Measurements from ENCODE around the gene HOXC10. TPM values are rescaled to one million over a fixed set of nuclear protein-coding genes. Genes with fewer than 3 reads are reported as not detected.

Gene HOXC10
- polyA plus RNA-seq, 3 donors from 2014 or later: not detected

- Mint-ChIP-seq H3K27ac (peak overlapping the region in 2 of 6 donors; percentile 37 to 67), H3K27me3 (ENCODE audit: low read depth in 3 of 3) (peaks cover 69 to 75% (median 72%) of the 10 kb centered on the region in 3 donors), H3K36me3 (no peaks in the 10 kb centered on the region), H3K4me1 (peaks cover 24 to 43% of the 10 kb centered on the region in 2 donors), H3K4me3 (peak overlapping the region; percentile 73 to 80 (median 75)), H3K9me3 (peaks cover 0 to 12% (median 0%) of the 10 kb centered on the region in 6 donors)
- no peak for DNase-seq
Measured at GRCh38 chr12:53973236-53974042, 11.5 kb upstream of the HOXC10 start.

GRCh38 chr12:53974084-53975063 lies 10.6 kb upstream of the HOXC10 start, which contains the start of gene HOTAIR:
TSS of gene HOTAIR (minus strand) at chr12:53974954.
- peak in 2 of 3 donors; percentile 39 to 43 for DNase-seq

GRCh38 chr12:53975064-53975471 lies 9.9 kb upstream of the HOXC10 start:
- H3K4me3 Mint-ChIP-seq: peak overlapping the region; percentile 63 to 78 (median 74)
- no peak overlapping the region for H3K27ac Mint-ChIP-seq
- DNase-seq: no peak
- peaks cover 24 to 43% of the 10 kb centered on the region in 2 donors for H3K4me1 Mint-ChIP-seq
- H3K36me3 Mint-ChIP-seq: no peaks in the 10 kb centered on the region
- peaks cover 73 to 82% (median 75%) of the 10 kb centered on the region in 3 donors for H3K27me3 Mint-ChIP-seq (ENCODE audit: low read depth in 3 of 3)
- H3K9me3 Mint-ChIP-seq: peaks cover 0 to 11% (median 0%) of the 10 kb centered on the region in 6 donors

More at GRCh38 chr12:53974084-53975063, 10.6 kb upstream of the HOXC10 start, which contains the start of gene HOTAIR:
- H3K36me3 Mint-ChIP-seq: no peaks in the 10 kb centered on the region
- H3K9me3 Mint-ChIP-seq: peaks cover 0 to 11% (median 0%) of the 10 kb centered on the region in 6 donors
- H3K4me1 Mint-ChIP-seq: peaks cover 24 to 43% of the 10 kb centered on the region in 2 donors
- peak within 1 kb of the TSS in 2 of 6 donors; percentile 11 to 51 for H3K27ac Mint-ChIP-seq
- peak within 1 kb of the TSS; percentile 63 to 85 (median 80) for H3K4me3 Mint-ChIP-seq
- peaks cover 75 to 79% (median 76%) of the 10 kb centered on the region in 3 donors for H3K27me3 Mint-ChIP-seq (ENCODE audit: low read depth in 3 of 3)

- peaks cover 24 to 43% of the 10 kb centered on the region in 2 donors for H3K4me1 Mint-ChIP-seq
- DNase-seq: no peak
- H3K9me3 Mint-ChIP-seq: peaks cover 0 to 11% (median 0%) of the 10 kb centered on the region in 6 donors
- peak overlapping the region in 1 of 6 donors; percentile 51 for H3K27ac Mint-ChIP-seq
- peaks cover 72 to 83% (median 77%) of the 10 kb centered on the region in 3 donors for H3K27me3 Mint-ChIP-seq (ENCODE audit: low read depth in 3 of 3)
- H3K4me3 Mint-ChIP-seq: peak overlapping the region; percentile 63 to 78 (median 74)
- no peaks in the 10 kb centered on the region for H3K36me3 Mint-ChIP-seq
Measured at GRCh38 chr12:53975479-53976152, 9.3 kb upstream of the HOXC10 start.

GRCh38 chr12:53976172-53976822 lies 8.6 kb upstream of the HOXC10 start:
- DNase-seq: no peak
- peak overlapping the region in 1 of 6 donors; percentile 51 for H3K27ac Mint-ChIP-seq
- peak overlapping the region in 3 of 5 donors; percentile 7 to 77 (median 18) for H3K4me3 Mint-ChIP-seq
- peaks cover 0 to 3% (median 0%) of the 10 kb centered on the region in 3 donors for H3K36me3 Mint-ChIP-seq
- H3K4me1 Mint-ChIP-seq: peaks cover 24 to 43% of the 10 kb centered on the region in 2 donors
- H3K9me3 Mint-ChIP-seq: peaks cover 0 to 11% (median 0%) of the 10 kb centered on the region in 6 donors
- H3K27me3 Mint-ChIP-seq (ENCODE audit: low read depth in 3 of 3): peaks cover 73 to 83% (median 77%) of the 10 kb centered on the region in 3 donors

GRCh38 chr12:53976823-53977595 lies 7.9 kb upstream of the HOXC10 start:
- H3K36me3 Mint-ChIP-seq: peaks cover 0 to 3% (median 0%) of the 10 kb centered on the region in 3 donors
- H3K27ac Mint-ChIP-seq: no peak overlapping the region
- H3K27me3 Mint-ChIP-seq (ENCODE audit: low read depth in 3 of 3): peaks cover 71 to 82% (median 80%) of the 10 kb centered on the region in 3 donors
- H3K4me3 Mint-ChIP-seq: peak overlapping the region in 2 of 5 donors; percentile 7 to 27
- no peak for DNase-seq
- H3K9me3 Mint-ChIP-seq: peaks cover 0 to 11% (median 0%) of the 10 kb centered on the region in 6 donors
- H3K4me1 Mint-ChIP-seq: peaks cover 24 to 43% of the 10 kb centered on the region in 2 donors

- peaks cover 24 to 41% of the 10 kb centered on the region in 2 donors for H3K4me1 Mint-ChIP-seq
- peak overlapping the region in 1 of 5 donors; percentile 34 for H3K4me3 Mint-ChIP-seq
- no peak overlapping the region for H3K27ac Mint-ChIP-seq
- peaks cover 0 to 3% (median 0%) of the 10 kb centered on the region in 3 donors for H3K36me3 Mint-ChIP-seq
- peaks cover 66 to 82% (median 79%) of the 10 kb centered on the region in 3 donors for H3K27me3 Mint-ChIP-seq (ENCODE audit: low read depth in 3 of 3)
- H3K9me3 Mint-ChIP-seq: peaks cover 0 to 11% (median 0%) of the 10 kb centered on the region in 6 donors
- no peak for DNase-seq
Measured at GRCh38 chr12:53977596-53978445, 7.1 kb upstream of the HOXC10 start.

- Mint-ChIP-seq H3K4me3 (no peak overlapping the region), H3K9me3 (peaks cover 0 to 4% (median 0%) of the 10 kb centered on the region in 6 donors), H3K27me3 (ENCODE audit: low read depth in 3 of 3) (peaks cover 65 to 84% (median 78%) of the 10 kb centered on the region in 3 donors), H3K4me1 (peaks cover 18 to 33% of the 10 kb centered on the region in 2 donors), H3K36me3 (peaks cover 0 to 3% (median 0%) of the 10 kb centered on the region in 3 donors), H3K27ac (no peak overlapping the region)
- DNase-seq: no peak
Measured at GRCh38 chr12:53978477-53979356, 6.2 kb upstream of the HOXC10 start.

GRCh38 chr12:53980104-53980801 lies 4.7 kb upstream of the HOXC10 start:
- no peak for DNase-seq
- Mint-ChIP-seq H3K4me3 (peak overlapping the region in 1 of 5 donors; percentile 49), H3K4me1 (peaks cover 16 to 29% of the 10 kb centered on the region in 2 donors), H3K27ac (peak overlapping the region in 1 of 6 donors; percentile 4), H3K27me3 (ENCODE audit: low read depth in 3 of 3) (peaks cover 65 to 86% (median 83%) of the 10 kb centered on the region in 3 donors), H3K9me3 (no peaks in the 10 kb centered on the region), H3K36me3 (peaks cover 0 to 3% (median 0%) of the 10 kb centered on the region in 3 donors)

Measured in immature natural killer cell (primary cell).